Measurements from ENCODE around the gene CFAP61.
"Not testable (repeated sequence)": the region's sequence is repeated elsewhere in the genome, so short reads cannot be mapped to it uniquely, and the experiment has no call there.

Gene CFAP61

GRCh38 chr20:20334489-20334888 lies 282.2 kb downstream of the CFAP61 start:
- DNase-seq = no peak

- no peak for DNase-seq
Observed at GRCh38 chr20:20338133-20338730, 285.9 kb downstream of the CFAP61 start.

- DNase-seq = no peak
Observed at GRCh38 chr20:20340443-20340842, 288.1 kb downstream of the CFAP61 start.

- no peak for DNase-seq
Observed at GRCh38 chr20:20341371-20341770, 289.0 kb downstream of the CFAP61 start.

GRCh38 chr20:20342066-20342465 lies 289.7 kb downstream of the CFAP61 start:
- no peak for DNase-seq

GRCh38 chr20:20343932-20344331 lies 291.6 kb downstream of the CFAP61 start:
- DNase-seq = no peak

GRCh38 chr20:20344476-20344875 lies 292.1 kb downstream of the CFAP61 start:
- no peak for DNase-seq

GRCh38 chr20:20353576-20353975 lies 301.2 kb downstream of the CFAP61 start:
- DNase-seq = no peak

- not testable (repeated sequence) for DNase-seq
Observed at GRCh38 chr20:20355503-20355902, 303.2 kb downstream of the CFAP61 start.

- peak; percentile 53 for DNase-seq
Observed at GRCh38 chr20:20358801-20359200, 306.5 kb downstream of the CFAP61 start.

- no peak for DNase-seq
Observed at GRCh38 chr20:20359628-20360027, 307.3 kb downstream of the CFAP61 start.

- peak; percentile 83 for DNase-seq
Observed at GRCh38 chr20:20360464-20360863, 308.1 kb downstream of the CFAP61 start.

GRCh38 chr20:20362774-20363433 lies 310.6 kb downstream of the CFAP61 start:
- DNase-seq = peak; percentile 98

- DNase-seq = peak; percentile 85
Observed at GRCh38 chr20:20363434-20363798, 311.1 kb downstream of the CFAP61 start.

- peak; percentile 94 for DNase-seq
Observed at GRCh38 chr20:20363799-20364592, 311.7 kb downstream of the CFAP61 start.

- DNase-seq = peak; percentile 62
Observed at GRCh38 chr20:20364593-20365479, 312.5 kb downstream of the CFAP61 start.

GRCh38 chr20:20365480-20366161 lies 313.3 kb downstream of the CFAP61 start:
- DNase-seq = peak; percentile 74

GRCh38 chr20:20366551-20366875 lies 314.2 kb downstream of the CFAP61 start:
- DNase-seq = peak; percentile 80

GRCh38 chr20:20366876-20367574 lies 314.7 kb downstream of the CFAP61 start:
- DNase-seq = no peak

- DNase-seq = peak; percentile 96
Observed at GRCh38 chr20:20367575-20368417, 315.5 kb downstream of the CFAP61 start, which contains the start of gene INSM1. Gene INSM1 (plus strand): TSS chr20:20368104. CDS start chr20:20368268, 164 bp downstream.
